HG03103 (cell line): ENCODE data around the gene CSTF3.
"Not testable (repeated sequence)": the region's sequence is repeated elsewhere in the genome, so short reads cannot be mapped to it uniquely, and the experiment has no call there.

Source experiments
- ATAC-seq: cut with Tn5 transposase; IDR thresholded peaks from one replicate; pipeline ENCODE4 v1.9.1; 2021; ENCODE audit warnings: low read depth; ENCODE audit not compliant: unreplicated experiment

CSTF3 gene

DNA sequence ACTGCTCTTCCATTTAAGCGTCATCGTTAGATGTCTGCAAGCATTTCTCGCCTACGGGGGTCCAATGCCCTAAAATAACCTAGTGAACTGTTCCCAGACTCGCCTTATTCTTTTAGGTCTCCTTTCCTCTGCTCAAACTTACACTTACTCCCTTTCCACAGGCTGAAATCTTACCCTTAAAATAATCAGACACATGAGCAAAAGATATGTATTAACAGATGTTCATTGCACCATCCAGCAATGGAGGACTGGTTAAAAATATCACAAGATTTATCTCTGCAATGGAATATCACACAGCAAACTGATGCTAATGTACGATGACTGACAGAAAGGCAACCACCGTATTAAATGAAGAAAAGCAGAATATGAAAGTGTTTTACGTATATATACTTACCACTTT, 1.6 kb upstream of the CSTF3 start:
- no peak for ATAC-seq

DNA sequence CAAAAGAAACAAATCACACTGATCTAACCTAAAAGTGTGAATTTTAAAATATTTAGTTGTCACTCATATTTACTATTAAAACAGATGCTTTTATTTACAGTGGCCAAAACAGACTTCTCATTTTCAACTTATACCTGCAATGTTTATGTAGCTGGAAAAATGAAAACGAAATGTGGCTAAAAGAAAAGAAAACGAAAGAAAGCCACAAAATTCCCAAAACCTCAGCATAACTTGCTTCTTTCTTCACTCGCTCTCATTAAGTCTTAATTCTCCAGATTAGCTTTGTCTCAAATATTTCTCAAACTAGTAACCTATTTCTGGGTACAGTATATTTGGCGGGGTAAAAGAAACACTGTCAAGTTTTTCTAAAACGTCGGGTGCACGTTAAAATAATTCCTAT, 693 bp downstream of the CSTF3 start:
- ATAC-seq = no peak

DNA sequence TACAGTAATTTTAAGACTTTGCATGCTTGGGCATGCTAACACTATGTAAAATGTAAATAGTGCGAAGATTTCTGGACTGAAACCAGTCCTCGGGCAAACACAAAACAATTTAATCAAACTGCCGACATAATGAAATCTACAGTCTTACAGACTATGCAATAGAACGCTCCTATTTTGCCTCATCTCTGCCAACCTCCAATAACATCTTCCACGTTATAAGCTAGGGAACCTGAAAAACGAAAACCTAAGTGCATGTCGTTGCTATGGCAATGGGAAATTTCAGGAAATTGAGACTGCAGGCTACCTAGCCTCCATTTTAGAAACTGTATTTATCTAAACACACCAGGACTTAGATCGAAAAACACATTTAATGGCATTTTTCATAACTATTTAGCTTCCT, 1.1 kb downstream of the CSTF3 start:
- no peak for ATAC-seq

DNA sequence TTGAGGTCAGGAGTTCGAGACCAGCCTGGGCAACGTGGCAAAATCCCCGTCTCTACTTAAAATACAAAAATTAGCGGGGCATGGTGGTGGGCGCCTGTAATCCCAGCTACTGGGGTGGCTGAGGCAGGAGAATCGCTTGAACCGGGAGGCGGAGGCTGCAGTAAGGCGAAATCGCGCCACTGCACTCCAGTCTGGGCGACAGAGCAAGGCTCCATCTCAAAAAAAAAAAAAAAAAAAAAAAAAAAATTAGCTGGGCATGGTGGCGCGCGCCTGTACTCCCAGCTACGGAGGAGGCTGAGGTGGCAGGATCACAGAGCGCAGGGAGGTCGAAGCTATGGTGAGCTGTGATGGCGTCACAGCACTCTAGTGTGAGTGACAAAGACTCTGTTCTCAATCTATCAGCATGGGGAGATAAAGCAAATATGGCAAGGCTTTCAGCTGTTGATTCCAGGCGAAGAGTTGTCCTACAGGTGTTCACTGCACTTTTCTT, 1.9 kb downstream of the CSTF3 start:
- not testable (repeated sequence) for ATAC-seq

DNA sequence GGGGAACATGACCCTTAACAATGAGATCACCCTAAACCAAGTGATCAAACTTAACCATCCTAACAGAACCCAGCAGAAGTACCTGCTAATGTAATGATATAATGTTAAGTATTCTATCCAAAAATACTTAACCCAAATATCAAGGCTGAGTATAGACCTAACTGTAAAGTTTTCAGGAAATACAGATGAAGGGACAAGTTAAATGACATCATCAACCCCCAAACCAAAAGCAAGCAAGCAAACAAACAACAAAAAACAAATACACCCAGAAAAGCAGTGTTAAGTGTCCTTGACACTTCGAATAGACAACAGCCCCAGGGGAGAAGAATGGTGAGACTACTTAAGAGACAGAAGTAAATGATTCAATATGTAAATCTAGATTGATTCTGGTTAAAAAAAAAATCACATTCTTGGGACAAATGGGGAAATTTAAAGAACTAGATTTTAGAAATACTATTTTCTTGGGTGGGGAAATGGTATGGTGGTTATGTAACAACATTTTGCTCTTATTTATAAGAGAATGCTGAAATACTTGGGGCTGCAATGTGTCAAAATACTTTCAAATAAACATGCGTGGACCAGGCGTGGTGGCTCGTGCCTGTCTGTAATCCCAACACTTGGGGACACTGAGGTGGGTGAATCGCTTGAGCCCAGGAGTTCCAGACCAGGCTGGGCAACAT, 2.5 kb downstream of the CSTF3 start:
- no peak for ATAC-seq

DNA sequence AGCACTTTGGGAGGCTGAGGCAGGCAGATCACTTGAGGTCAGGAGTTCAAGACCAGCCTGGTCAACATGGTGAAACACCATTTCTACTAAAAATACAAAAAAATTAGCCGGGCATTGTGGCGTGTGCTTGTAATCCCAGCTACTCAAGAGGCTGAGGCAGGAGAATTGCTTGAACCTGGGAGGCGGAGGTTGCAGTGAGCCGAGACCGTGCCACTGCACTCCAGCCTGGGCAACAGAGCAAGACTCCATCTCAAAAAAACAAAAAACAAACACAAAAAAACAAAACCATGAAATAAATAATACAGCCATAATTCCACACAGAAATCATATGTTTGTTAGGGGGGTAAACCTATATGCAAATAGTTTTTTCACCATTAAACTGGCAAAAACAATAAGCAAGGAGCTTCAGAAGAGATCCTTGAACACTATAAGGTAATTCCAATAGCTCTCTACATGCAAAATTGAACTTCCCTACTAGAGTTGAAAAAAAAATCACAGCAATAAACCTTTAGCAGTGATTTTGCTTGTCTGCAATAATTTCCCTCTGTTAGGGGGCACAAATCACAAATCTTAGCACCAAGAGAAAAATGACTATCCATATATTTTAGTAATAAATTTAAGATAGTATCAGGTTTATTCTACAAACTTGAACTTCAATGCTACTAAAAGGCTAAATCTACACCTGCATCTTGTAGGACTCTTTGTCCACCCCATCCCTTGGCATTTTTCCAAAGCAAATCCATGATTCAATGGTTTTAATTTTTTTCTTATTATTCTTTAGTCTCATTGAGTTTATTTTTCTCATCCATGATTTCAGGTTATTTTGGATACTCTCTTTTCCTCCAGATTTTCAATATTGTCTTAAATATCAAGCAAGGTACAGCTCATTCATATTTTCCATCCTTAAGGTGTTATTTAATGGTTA, 3.9 kb downstream of the CSTF3 start:
- no peak for ATAC-seq

DNA sequence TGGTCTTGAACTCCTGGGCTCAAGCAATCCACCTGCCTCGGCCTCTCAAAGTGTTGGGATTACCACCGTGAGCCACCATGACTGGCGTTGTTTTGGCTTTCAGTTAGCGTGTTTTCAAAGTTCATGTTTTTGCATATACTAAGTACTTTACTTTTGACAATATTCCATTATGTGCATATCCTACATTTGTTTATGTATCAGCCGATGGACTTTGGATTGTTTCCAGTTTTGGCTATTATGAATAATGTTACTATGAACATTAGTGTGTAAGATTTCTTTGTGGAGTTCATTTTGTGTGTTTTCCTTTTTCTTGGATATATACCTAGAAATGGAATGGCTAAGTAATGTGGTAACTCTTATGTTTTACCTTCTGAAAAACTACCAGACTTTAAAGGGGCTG, 9.9 kb downstream of the CSTF3 start:
- ATAC-seq = no peak

DNA sequence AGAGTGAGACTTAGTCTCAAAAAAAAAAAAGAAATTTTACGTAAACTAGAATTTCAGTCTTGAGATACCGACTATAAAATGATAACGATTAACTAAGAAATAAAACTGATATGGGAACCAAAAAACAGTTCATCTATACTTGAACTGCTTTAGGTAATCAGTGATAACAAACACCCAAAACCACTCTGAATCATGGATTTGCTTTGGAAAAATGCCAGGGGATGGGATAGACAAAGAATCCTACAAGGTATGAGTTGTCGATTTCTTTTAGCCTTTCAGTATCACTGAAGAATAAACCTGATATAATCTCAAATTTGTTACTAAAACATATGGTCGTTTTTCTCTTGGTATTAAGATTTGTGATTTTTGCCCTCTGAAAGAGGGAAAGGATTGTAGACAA, 13.7 kb downstream of the CSTF3 start:
- no peak for ATAC-seq

DNA sequence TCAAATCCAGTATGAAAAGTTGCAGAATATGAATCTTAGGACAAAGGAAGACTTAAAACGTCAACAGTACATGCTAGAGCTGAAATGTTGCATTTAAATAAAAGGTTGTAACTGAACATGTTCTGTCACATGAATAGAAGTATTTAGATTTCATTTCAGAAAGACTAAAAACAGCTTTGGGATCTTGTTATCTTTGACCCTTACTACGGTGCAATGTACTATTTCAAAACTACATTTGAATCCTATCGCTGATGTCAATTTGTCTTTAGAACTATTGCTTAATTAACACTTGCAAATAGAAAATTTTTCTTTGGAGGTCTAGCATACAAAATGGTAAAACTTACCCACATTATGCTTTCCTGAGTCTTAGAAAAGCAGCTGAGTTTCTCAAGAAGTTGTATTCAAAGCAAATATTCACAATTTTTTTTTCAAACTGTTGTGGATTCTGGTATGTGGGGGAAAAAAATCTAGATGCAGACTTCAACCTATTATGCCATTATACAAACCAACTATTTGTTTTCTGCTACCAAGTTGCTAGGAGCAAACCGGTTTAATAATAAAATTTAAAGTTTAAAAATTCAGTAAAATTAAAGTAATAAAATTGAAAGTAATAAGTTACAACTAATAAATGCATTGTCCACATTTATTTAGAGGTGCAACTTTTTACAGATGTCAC, 25.4 kb downstream of the CSTF3 start:
- ATAC-seq = no peak

DNA sequence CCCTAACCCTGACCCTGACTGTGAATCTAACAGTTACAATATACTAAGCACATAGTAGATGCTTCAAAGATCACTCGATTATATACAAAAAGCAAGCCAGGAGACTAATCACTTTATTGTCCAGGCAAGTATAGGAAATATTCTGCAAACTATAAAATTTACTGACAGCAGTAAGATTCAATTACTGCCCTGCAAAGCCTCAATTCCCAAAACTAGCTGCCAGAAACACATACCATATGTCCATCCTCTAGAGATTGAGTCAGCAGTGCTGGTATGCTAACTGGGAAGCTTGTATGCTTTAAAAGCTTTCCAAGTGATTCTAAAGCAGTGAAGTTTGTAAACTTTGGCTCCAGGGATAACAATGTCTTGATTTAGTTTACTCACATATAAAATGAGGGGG, 26.1 kb downstream of the CSTF3 start:
- ATAC-seq = no peak

DNA sequence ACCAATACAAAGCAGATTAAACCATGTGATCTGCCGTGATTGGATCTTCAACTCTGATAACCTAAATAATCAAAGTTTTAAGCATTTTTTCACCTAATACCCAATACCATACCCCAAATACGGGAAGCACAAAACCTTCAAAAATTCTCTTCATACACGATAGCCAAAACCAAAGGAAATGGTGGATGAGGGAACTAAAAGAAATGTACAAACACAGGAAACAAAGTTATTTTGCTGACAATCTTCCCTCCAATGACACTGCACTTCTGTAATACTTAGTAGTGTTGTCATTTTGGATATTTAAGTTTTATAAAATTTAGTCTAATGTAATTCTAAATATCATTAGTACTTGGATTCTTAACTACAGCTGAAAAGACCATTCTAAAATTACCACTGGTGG, 27.0 kb downstream of the CSTF3 start:
- no peak for ATAC-seq

DNA sequence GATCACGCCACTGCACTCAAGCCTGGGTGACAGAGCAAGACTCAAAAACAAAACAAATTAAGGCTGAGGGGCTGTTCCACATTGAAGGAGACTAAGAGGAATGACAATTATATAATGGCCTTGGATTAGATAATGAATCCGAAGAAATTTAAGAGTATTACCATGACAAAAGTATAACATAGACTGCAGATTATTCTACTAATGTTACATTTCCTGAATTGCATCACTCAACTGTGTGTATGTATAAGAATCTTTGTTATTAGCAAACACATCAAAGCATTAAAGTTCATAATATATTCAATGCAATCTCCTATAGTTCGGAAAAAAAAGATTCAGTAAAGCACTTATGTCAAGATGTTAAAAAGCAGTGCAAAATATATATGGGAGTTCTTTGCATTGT, 27.5 kb downstream of the CSTF3 start:
- no peak for ATAC-seq

DNA sequence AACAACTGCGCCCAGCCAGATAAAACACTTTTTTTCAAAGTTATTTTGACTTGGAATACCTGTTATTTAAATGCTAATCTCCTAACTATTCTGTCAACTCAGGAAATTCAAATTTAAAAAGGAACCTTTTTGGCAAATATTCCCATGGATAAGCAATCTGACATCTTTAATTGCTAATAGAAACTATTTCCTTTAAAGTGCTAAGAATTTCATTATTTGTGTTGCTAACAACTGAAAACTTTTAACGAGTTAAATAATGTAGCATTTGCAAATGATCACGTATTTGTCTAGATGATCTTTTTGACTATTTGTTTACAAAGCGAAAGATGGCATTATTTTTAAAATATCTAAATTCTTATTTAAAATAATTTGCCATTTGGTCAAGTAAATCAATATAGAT, 28.8 kb downstream of the CSTF3 start:
- ATAC-seq = no peak

DNA sequence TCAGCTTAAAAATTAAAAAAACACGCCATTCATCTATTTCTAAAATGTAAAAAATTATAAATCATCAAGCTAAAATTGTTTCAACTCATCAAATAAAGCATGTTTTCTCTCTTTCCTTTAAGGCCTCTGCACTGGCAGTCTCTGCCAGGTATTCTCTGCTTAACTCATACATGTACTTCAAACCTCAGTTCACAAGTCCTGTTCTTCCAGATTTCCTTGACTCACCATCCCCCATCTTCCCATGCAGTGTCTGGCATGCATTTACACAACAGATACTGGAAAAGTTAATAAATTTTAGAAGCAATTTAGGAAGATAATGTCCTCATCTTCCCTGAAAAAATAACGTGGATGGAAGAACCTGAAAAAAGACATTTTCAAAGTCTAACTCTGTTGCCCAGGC, 32.5 kb downstream of the CSTF3 start:
- no peak for ATAC-seq

DNA sequence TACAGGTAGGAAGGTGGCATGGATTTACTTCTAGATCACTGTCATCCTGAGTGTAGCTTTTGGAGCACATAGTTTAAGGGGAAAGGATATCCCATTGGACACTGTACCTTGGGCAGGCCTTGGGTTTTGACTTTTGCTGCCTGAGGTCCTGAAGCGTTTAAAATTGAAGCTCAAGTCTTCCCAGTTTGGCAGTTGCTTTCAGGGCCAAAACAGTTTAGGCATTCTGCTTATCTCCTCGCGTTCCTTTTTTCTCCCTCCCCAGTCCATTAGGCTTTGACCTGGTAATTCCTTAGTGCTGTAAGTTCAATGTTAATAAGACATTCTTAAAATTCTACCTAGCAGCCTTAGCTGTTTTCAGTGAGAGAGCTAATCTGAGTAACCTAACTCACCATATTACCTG, 35.7 kb downstream of the CSTF3 start:
- no peak for ATAC-seq

DNA sequence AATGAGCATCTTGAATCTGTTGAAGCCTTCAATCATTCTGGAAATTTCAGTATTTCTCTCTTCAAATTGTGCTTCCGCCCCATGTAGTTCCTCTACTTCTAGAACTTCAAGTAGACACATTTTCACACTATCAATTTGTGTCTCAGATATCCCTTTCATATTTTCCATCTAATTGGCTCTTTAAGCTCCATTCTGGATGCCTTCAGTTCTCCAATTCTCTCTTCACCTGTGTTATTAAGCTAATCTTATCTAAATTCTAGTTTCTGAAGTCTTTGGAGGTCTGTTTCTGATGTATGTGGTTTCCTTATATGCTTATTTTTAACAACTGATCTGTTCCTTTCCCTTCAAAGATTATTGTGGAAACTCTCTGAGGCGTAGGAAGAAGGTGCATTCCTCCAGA, 36.3 kb downstream of the CSTF3 start:
- ATAC-seq = no peak

DNA sequence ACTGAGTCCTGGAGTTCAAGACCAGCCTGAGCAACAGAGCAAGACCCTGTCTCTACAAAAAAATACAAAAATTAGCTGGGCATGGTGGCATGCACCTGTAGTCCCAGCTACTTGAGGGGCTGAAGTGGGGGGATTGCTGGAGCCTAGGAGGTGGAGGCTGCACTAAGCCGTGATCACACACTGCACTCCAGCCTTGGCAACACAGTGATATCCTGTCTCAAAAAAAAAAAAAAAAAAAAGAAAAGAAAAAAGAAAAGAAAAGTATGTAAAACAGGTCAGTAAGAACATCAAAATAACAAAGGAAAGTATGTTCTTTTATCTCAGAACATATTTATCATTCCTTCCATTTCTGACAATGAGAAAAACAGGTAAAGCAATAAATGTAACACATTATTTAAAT, 38.6 kb downstream of the CSTF3 start:
- ATAC-seq = not testable (repeated sequence)

DNA sequence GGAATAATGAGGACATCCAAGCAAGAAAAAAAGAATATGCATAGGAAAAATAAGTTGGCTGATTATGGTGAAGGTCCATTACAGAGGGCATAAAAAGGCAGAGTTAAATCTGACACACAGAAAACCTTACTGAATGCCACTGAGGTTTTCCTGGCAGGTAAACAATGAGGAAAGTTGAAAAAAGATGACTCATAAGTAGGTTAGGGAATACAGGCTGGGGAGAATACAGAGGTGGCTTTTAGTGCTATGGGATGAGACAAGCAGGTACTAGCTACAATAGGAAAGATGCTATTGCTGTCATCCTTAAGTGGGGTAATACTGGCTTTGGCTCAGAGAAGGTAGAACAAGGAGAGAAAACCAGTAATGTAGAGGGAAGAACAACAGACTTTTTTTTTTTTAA, 44.7 kb downstream of the CSTF3 start:
- ATAC-seq = no peak

DNA sequence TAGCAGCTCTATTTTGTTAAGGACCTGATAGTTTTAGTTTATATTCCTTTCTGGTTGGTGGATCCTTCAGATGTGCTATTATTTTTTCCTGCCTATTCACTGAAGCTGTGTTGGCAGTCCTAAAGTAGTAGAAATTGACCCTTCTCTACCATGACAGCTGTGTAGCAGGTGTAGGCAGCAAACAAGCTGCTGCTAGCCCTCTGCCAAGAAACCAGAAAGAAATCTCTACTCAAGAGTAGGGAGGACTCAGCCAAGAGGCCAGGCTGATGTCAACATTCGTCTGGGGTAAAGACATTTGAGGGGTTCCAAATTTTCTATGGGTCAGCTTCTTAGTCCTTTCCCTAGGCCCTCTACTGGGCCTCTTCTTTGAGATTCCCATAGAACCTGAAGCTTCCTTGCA, 51.2 kb downstream of the CSTF3 start:
- no peak for ATAC-seq

DNA sequence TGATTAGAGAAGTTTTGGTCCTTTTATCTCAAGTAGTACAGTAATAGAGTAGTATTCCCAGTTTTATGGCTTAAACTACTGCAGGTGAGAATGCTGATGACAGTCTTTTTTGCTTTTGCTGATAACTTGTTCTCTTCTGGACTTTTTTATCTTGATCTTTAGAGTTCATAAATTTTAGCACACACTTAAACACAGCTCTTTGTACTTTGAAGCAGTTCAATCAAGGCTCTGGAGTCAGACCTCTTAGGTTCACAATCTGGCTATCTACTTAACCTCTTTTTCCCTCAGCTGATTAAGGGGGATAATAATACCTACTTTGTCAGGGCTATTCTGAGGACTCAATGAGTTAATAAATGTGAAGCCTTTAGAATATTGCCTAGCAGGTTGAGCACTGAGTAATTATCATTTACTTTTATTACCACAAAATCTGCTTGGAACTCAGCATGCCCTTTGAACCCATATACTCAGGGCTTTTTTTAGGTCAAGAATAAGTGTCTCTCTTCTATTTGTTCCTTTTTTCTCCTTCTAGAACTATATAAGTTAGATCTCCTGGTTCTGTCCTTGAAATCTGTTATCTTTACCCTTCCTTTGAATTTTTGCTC, 51.9 kb downstream of the CSTF3 start:
- ATAC-seq = no peak

DNA sequence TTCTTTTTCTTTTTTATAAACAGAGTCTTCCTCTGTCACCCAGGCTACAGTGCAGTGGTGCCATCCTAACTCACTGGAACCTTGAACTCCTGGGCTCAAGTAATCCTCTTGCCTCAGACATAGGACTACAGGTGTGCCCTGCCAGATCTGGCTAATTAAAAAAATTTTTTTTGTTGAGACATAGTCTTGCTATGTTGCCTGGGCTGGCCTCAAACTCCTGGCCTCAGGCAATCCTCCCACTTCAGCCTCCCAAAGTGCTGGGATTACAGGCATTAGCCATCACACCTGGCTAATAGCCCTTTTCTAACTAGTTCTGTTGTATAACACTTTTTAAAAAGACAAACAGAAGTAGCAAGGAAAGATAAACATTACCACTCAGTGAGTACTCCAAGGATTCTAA, 57.4 kb downstream of the CSTF3 start:
- ATAC-seq = no peak
